ENCODE results near the gene SSBP3.

- TF ChIP-seq EZH2phosphoT487 (IDR thresholded peaks at IDR 0.05; ENCODE audit: unreplicated experiment) (no peak), CTCF (conservative IDR thresholded peaks at IDR 0.05; ENCODE audit: low read depth in 2 of 2) (no peak), EZH2 (IDR thresholded peaks at IDR 0.05; ENCODE audit: low read depth, unreplicated experiment) (no peak), ETS1 (IDR thresholded peaks at IDR 0.05) (no peak), CREB1 (CRISPR knock-in tag; IDR thresholded peaks at IDR 0.05; ENCODE audit: low read depth) (no peak)
Observed at GRCh38 chr1:54395281-54395934, 10.8 kb downstream of the SSBP3 start.
